Ishikawa (cell line): ENCODE data around the gene CD99L2.

ENCODE experiments used
- EGR1 ChIP-seq: IDR thresholded peaks from 2 replicates; pipeline ENCODE4 v1.6.1; 2012
- MAX ChIP-seq: IDR thresholded peaks from 2 replicates; pipeline ENCODE4 v1.6.1; 2012
- RAD21 ChIP-seq: IDR thresholded peaks from 2 replicates; pipeline ENCODE4 v1.6.1; 2012; ENCODE audit warnings: low read depth
- REST ChIP-seq: IDR thresholded peaks from 2 replicates; pipeline ENCODE4 v1.6.1; 2012; ENCODE audit warnings: low read depth, mild to moderate bottlenecking
- TAF1 ChIP-seq: IDR thresholded peaks from 2 replicates; pipeline ENCODE4 v1.6.1; 2012; ENCODE audit warnings: low read depth, mild to moderate bottlenecking
- USF1 ChIP-seq: IDR thresholded peaks from 2 replicates; pipeline ENCODE4 v1.6.1; 2012
- YY1 ChIP-seq: IDR thresholded peaks from 2 replicates; pipeline ENCODE4 v1.6.1; 2012; ENCODE audit warnings: low read depth

- TF ChIP-seq MAX (no peak), RAD21 (no peak), REST (no peak), TAF1 (no peak), EGR1 (no peak), YY1 (no peak), USF1 (no peak)
These were observed 45.8 kb upstream of the CD99L2 start for GRCh38 chrX:150944233-150944632.
